ENCODE results near the gene ERFE.

The ERFE gene

DNA sequence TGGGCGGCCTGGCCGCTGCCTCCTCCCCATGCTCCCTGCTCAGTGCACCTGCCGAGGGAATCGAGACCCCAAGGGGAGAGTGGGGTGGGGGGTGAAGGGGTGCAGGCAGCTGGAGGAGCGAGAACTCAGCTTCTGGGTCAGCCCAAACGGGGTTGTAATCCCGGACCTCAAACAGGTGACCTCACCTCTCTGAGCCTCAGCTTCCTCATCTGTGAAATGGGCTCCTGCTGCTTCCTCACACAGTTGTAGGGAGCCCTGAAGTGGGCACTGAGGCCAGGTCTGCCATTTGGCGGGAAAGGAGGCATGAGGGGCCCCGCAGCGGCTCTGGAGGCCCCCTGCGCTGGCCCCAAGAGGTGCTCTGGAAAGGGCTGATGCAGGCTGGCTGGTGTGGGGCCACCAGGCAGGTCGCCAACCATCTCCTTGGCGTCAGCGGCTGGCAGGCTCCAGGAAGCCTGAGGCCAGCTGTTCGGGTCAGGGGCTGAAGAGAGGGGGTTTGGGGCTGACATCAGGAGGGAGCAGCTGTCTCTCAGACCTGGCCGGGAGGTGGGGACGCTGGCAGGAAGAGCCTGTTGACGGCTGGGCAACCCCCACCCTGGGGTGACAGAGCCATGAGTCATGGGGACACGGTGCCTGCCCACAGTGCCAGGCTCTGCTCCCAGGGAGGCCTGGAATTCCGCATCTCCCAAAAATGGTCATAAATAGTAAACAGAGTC is 15.4 kb upstream of the ERFE start:
- H3K4me2 ChIP-seq (ENCODE audit: insufficient read depth, low read length, poor library complexity, severe bottlenecking): no peak overlapping the region
- H3K4ac ChIP-seq (ENCODE audit: low read length): peak overlapping the region; percentile 53
- H3K4me3 ChIP-seq (ENCODE audit: low read length in 2 of 2): no peak overlapping the region
- H2BK120ac ChIP-seq (ENCODE audit: low read depth, low read length): peak overlapping the region; percentile 61
- no peak overlapping the region for H4K91ac ChIP-seq (ENCODE audit: low read depth, low read length, poor library complexity)
- WGBS, 2 donors (ENCODE audit: extremely low coverage in 2 of 2, insufficient read length in 2 of 2, insufficient replicate concordance in 1 of 2): no CpG with 5 or more reads among the region's 20 CpGs
- no peak overlapping the region for H4K8ac ChIP-seq (ENCODE audit: low read depth, low read length)
- peak overlapping the region; percentile 58 for H2BK12ac ChIP-seq (ENCODE audit: low read length)
- peaks cover 0 to 12% (median 0%) of the 10 kb centered on the region in 3 experiments for H3K27me3 ChIP-seq (ENCODE audit: control insufficient read depth in 3 of 3, insufficient read depth in 3 of 3, low read depth in 1 of 3, low read length in 3 of 3)
- no peak overlapping the region for H2AFZ ChIP-seq (ENCODE audit: low read length)
- peaks cover 7 to 12% of the 10 kb centered on the region in 2 donors for H3K4me1 ChIP-seq (ENCODE audit: control insufficient read depth in 2 of 2, insufficient read depth in 1 of 2, low read depth in 1 of 2, low read length in 2 of 2)
- no peak overlapping the region for H3K27ac ChIP-seq (replicated peaks; ENCODE audit: low read length)
- H2BK15ac ChIP-seq (ENCODE audit: low read length): peak overlapping the region; percentile 58
- no peaks in the 10 kb centered on the region for H3K36me3 ChIP-seq (replicated peaks in 1 of 2; ENCODE audit: control insufficient read depth in 2 of 2, insufficient read depth in 2 of 2, low read length in 2 of 2)
- H3K23ac ChIP-seq (ENCODE audit: low read depth, low read length, poor library complexity): peak overlapping the region; percentile 47
- no peaks in the 10 kb centered on the region for H3K9me3 ChIP-seq (replicated peaks in 1 of 2; ENCODE audit: control insufficient read depth in 2 of 2, insufficient read depth in 1 of 2, low read depth in 1 of 2, low read length in 2 of 2)
- H3K14ac ChIP-seq (ENCODE audit: low read length): no peak overlapping the region
- peak overlapping the region; percentile 57 for H3K18ac ChIP-seq (ENCODE audit: low read length)
- H3K9ac ChIP-seq (ENCODE audit: low read depth, low read length, poor library complexity): no peak overlapping the region
- peak overlapping the region; percentile 6 for H2AK5ac ChIP-seq (ENCODE audit: low read depth, low read length)
- H2BK5ac ChIP-seq (ENCODE audit: low read length): peak overlapping the region; percentile 75
- H3K79me1 ChIP-seq (ENCODE audit: low read depth, low read length): peaks cover 5% of the 10 kb centered on the region
- no peak for DNase-seq (ENCODE audit: low spot score)

DNA sequence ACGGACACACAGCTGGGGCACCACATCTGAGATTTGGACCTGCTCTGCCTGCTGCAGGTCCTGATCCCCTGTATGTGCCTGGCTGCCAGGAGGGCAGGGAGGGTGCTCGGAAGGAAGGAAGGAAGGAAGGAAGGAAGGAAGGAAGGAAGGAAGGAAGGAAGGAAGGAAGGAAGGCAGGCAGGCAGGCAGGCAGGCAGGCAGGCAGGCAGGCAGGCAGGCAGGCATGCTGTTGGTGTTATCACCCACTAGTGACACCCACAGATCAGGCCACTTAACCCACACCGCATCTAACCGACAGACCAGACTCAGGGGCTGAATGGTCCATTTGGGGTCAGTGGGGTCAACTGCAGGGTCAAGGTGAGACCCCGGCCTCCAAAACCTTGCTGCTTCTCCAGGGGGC is 14.5 kb upstream of the ERFE start:
- peak overlapping the region; percentile 56 for H3K14ac ChIP-seq (ENCODE audit: low read length)
- H3K27ac ChIP-seq (replicated peaks; ENCODE audit: low read length): no peak overlapping the region
- H2BK15ac ChIP-seq (ENCODE audit: low read length): no peak overlapping the region
- H3K9ac ChIP-seq (ENCODE audit: low read depth, low read length, poor library complexity): no peak overlapping the region
- H2BK5ac ChIP-seq (ENCODE audit: low read length): no peak overlapping the region
- no peak overlapping the region for H4K91ac ChIP-seq (ENCODE audit: low read depth, low read length, poor library complexity)
- no peaks in the 10 kb centered on the region for H3K9me3 ChIP-seq (replicated peaks in 1 of 2; ENCODE audit: control insufficient read depth in 2 of 2, insufficient read depth in 1 of 2, low read depth in 1 of 2, low read length in 2 of 2)
- no peak for DNase-seq (ENCODE audit: low spot score)
- H2BK12ac ChIP-seq (ENCODE audit: low read length): peak overlapping the region; percentile 41
- H3K4me1 ChIP-seq (ENCODE audit: control insufficient read depth in 2 of 2, insufficient read depth in 1 of 2, low read depth in 1 of 2, low read length in 2 of 2): peaks cover 2 to 5% of the 10 kb centered on the region in 2 donors
- H4K8ac ChIP-seq (ENCODE audit: low read depth, low read length): no peak overlapping the region
- H3K79me1 ChIP-seq (ENCODE audit: low read depth, low read length): peaks cover 3% of the 10 kb centered on the region
- H3K23ac ChIP-seq (ENCODE audit: low read depth, low read length, poor library complexity): no peak overlapping the region
- H3K36me3 ChIP-seq (replicated peaks in 1 of 2; ENCODE audit: control insufficient read depth in 2 of 2, insufficient read depth in 2 of 2, low read length in 2 of 2): no peaks in the 10 kb centered on the region
- no peak overlapping the region for H3K4ac ChIP-seq (ENCODE audit: low read length)
- no peak overlapping the region for H3K18ac ChIP-seq (ENCODE audit: low read length)
- peaks cover 0 to 12% (median 0%) of the 10 kb centered on the region in 3 experiments for H3K27me3 ChIP-seq (ENCODE audit: control insufficient read depth in 3 of 3, insufficient read depth in 3 of 3, low read depth in 1 of 3, low read length in 3 of 3)
- H2BK120ac ChIP-seq (ENCODE audit: low read depth, low read length): no peak overlapping the region
- H2AK5ac ChIP-seq (ENCODE audit: low read depth, low read length): peak overlapping the region; percentile 52
- H3K4me3 ChIP-seq (ENCODE audit: low read length in 2 of 2): no peak overlapping the region
- no peak overlapping the region for H2AFZ ChIP-seq (ENCODE audit: low read length)
- no peak overlapping the region for H3K4me2 ChIP-seq (ENCODE audit: insufficient read depth, low read length, poor library complexity, severe bottlenecking)
- no CpG with 5 or more reads among the region's 5 CpGs for WGBS, 2 donors (ENCODE audit: extremely low coverage in 2 of 2, insufficient read length in 2 of 2, insufficient replicate concordance in 1 of 2)

GRCh38 chr2:238145046-238145445 is 13.7 kb upstream of the ERFE start:
- Histone ChIP-seq H2BK5ac (ENCODE audit: low read length) (no peak overlapping the region), H4K91ac (ENCODE audit: low read depth, low read length, poor library complexity) (no peak overlapping the region), H2BK12ac (ENCODE audit: low read length) (no peak overlapping the region), H3K4me1 (ENCODE audit: control insufficient read depth in 2 of 2, insufficient read depth in 1 of 2, low read depth in 1 of 2, low read length in 2 of 2) (peaks cover 1 to 2% of the 10 kb centered on the region in 2 donors), H3K36me3 (replicated peaks in 1 of 2; ENCODE audit: control insufficient read depth in 2 of 2, insufficient read depth in 2 of 2, low read length in 2 of 2) (no peaks in the 10 kb centered on the region), H2BK15ac (ENCODE audit: low read length) (no peak overlapping the region), H3K4me2 (ENCODE audit: insufficient read depth, low read length, poor library complexity, severe bottlenecking) (no peak overlapping the region), H3K14ac (ENCODE audit: low read length) (no peak overlapping the region), H4K8ac (ENCODE audit: low read depth, low read length) (no peak overlapping the region), H3K79me1 (ENCODE audit: low read depth, low read length) (peaks cover 3% of the 10 kb centered on the region), H3K9me3 (replicated peaks in 1 of 2; ENCODE audit: control insufficient read depth in 2 of 2, insufficient read depth in 1 of 2, low read depth in 1 of 2, low read length in 2 of 2) (no peaks in the 10 kb centered on the region), H2AFZ (ENCODE audit: low read length) (no peak overlapping the region), H2BK120ac (ENCODE audit: low read depth, low read length) (no peak overlapping the region), H3K27me3 (ENCODE audit: control insufficient read depth in 3 of 3, insufficient read depth in 3 of 3, low read depth in 1 of 3, low read length in 3 of 3) (peaks cover 0 to 17% (median 0%) of the 10 kb centered on the region in 3 experiments), H3K4me3 (ENCODE audit: low read length in 2 of 2) (no peak overlapping the region), H3K27ac (replicated peaks; ENCODE audit: low read length) (no peak overlapping the region), H3K9ac (ENCODE audit: low read depth, low read length, poor library complexity) (no peak overlapping the region), H3K4ac (ENCODE audit: low read length) (no peak overlapping the region), H2AK5ac (ENCODE audit: low read depth, low read length) (no peak overlapping the region), H3K18ac (ENCODE audit: low read length) (no peak overlapping the region), H3K23ac (ENCODE audit: low read depth, low read length, poor library complexity) (no peak overlapping the region)
- DNase-seq (ENCODE audit: low spot score): no peak
- no CpG with 5 or more reads among the region's 12 CpGs for WGBS, 2 donors (ENCODE audit: extremely low coverage in 2 of 2, insufficient read length in 2 of 2, insufficient replicate concordance in 1 of 2)

DNA sequence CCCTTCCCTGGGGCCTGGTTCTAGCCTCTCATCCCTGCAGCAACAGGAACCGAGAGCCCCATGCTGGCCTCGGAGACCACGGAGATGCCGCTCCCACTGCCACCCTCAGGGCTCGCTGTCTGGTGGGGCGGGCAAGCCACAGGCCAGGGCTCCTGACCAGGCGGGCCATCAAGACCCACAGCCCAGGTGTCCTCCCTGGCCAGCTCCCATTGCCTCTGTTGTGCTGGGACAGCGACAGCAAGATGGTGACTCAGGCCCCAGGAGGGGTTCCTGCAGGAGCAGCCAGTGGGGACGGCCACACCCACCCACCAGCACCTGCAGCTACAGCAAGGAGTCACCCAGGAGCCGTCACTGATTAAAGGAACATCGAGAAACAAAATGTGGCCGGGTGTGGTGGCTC is 12.9 kb upstream of the ERFE start:
- no peak overlapping the region for H3K9ac ChIP-seq (ENCODE audit: low read depth, low read length, poor library complexity)

More for the DNA sequence above, 12.9 kb upstream of the ERFE start:
- peaks cover 0 to 17% (median 0%) of the 10 kb centered on the region in 3 experiments for H3K27me3 ChIP-seq (ENCODE audit: control insufficient read depth in 3 of 3, insufficient read depth in 3 of 3, low read depth in 1 of 3, low read length in 3 of 3)
- no peaks in the 10 kb centered on the region for H3K36me3 ChIP-seq (replicated peaks in 1 of 2; ENCODE audit: control insufficient read depth in 2 of 2, insufficient read depth in 2 of 2, low read length in 2 of 2)
- H3K23ac ChIP-seq (ENCODE audit: low read depth, low read length, poor library complexity): peak overlapping the region; percentile 3
- no peak overlapping the region for H4K8ac ChIP-seq (ENCODE audit: low read depth, low read length)
- no peak overlapping the region for H4K91ac ChIP-seq (ENCODE audit: low read depth, low read length, poor library complexity)
- H2BK120ac ChIP-seq (ENCODE audit: low read depth, low read length): no peak overlapping the region
- no CpG with 5 or more reads among the region's 12 CpGs for WGBS, 2 donors (ENCODE audit: extremely low coverage in 2 of 2, insufficient read length in 2 of 2, insufficient replicate concordance in 1 of 2)
- peaks cover 1 to 2% of the 10 kb centered on the region in 2 donors for H3K4me1 ChIP-seq (ENCODE audit: control insufficient read depth in 2 of 2, insufficient read depth in 1 of 2, low read depth in 1 of 2, low read length in 2 of 2)
- H3K27ac ChIP-seq (replicated peaks; ENCODE audit: low read length): no peak overlapping the region
- peak overlapping the region; percentile 38 for H3K4ac ChIP-seq (ENCODE audit: low read length)
- peak overlapping the region in 1 of 2 donors; percentile 3 for H3K4me3 ChIP-seq (ENCODE audit: low read length in 2 of 2)
- H3K79me1 ChIP-seq (ENCODE audit: low read depth, low read length): peaks cover 3% of the 10 kb centered on the region
- H3K9me3 ChIP-seq (replicated peaks in 1 of 2; ENCODE audit: control insufficient read depth in 2 of 2, insufficient read depth in 1 of 2, low read depth in 1 of 2, low read length in 2 of 2): no peaks in the 10 kb centered on the region
- H2BK5ac ChIP-seq (ENCODE audit: low read length): no peak overlapping the region
- H3K4me2 ChIP-seq (ENCODE audit: insufficient read depth, low read length, poor library complexity, severe bottlenecking): no peak overlapping the region
- H3K18ac ChIP-seq (ENCODE audit: low read length): peak overlapping the region; percentile 27
- no peak overlapping the region for H3K14ac ChIP-seq (ENCODE audit: low read length)
- H2BK12ac ChIP-seq (ENCODE audit: low read length): no peak overlapping the region
- no peak for DNase-seq (ENCODE audit: low spot score)
- no peak overlapping the region for H2AK5ac ChIP-seq (ENCODE audit: low read depth, low read length)
- H2AFZ ChIP-seq (ENCODE audit: low read length): no peak overlapping the region
- H2BK15ac ChIP-seq (ENCODE audit: low read length): peak overlapping the region; percentile 2
